ENCODE measurements around the gene INPP5D. TPM values are rescaled to one million over a fixed set of nuclear protein-coding genes. Genes with fewer than 3 reads are reported as not detected.

The INPP5D gene
- total RNA-seq, 1 donor from 2014 or later = 2.2 TPM

DNA sequence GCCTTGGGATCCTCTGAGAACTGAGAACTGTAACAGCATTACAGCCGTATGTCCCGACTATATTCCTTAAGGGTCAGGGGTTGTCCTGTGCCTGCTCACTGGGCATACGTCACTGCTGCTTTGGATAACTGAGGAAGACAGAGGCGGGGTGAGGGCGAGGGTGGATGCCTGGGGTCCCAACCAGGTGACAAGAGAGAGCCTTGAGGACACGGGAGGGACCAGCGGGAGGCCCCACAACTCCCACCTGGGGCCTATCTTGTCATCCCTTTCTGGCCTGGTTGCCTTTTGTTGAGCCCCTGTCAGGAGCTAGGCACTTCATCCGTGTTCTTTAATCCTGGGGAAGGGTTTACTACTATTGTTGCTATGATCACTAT is 28.8 kb downstream of the INPP5D start:
- Mint-ChIP-seq H3K4me1 (ENCODE audit: low read depth, unreplicated experiment) (peaks cover 4% of the 10 kb centered on the region), H3K27me3 (ENCODE audit: unreplicated experiment) (peaks cover 2% of the 10 kb centered on the region), H3K27ac (ENCODE audit: unreplicated experiment) (no peak overlapping the region), H3K9me3 (ENCODE audit: unreplicated experiment) (no peaks in the 10 kb centered on the region), H3K36me3 (ENCODE audit: unreplicated experiment) (peaks cover 9% of the 10 kb centered on the region), H3K4me3 (ENCODE audit: unreplicated experiment) (no peak overlapping the region)
- no peak for DNase-seq
- TF ChIP-seq, protein P1, sequence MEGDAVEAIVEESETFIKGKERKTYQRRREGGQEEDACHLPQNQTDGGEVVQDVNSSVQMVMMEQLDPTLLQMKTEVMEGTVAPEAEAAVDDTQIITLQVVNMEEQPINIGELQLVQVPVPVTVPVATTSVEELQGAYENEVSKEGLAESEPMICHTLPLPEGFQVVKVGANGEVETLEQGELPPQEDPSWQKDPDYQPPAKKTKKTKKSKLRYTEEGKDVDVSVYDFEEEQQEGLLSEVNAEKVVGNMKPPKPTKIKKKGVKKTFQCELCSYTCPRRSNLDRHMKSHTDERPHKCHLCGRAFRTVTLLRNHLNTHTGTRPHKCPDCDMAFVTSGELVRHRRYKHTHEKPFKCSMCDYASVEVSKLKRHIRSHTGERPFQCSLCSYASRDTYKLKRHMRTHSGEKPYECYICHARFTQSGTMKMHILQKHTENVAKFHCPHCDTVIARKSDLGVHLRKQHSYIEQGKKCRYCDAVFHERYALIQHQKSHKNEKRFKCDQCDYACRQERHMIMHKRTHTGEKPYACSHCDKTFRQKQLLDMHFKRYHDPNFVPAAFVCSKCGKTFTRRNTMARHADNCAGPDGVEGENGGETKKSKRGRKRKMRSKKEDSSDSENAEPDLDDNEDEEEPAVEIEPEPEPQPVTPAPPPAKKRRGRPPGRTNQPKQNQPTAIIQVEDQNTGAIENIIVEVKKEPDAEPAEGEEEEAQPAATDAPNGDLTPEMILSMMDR (IDR thresholded peaks at IDR 0.05; ENCODE audit: partially characterized antibody, unreplicated experiment) = no peak

GRCh38 chr2:233089851-233090250 is 29.7 kb downstream of the INPP5D start:
- Mint-ChIP-seq H3K27me3 (ENCODE audit: unreplicated experiment) (peaks cover 2% of the 10 kb centered on the region), H3K9me3 (ENCODE audit: unreplicated experiment) (no peaks in the 10 kb centered on the region), H3K27ac (ENCODE audit: unreplicated experiment) (no peak overlapping the region), H3K4me1 (ENCODE audit: low read depth, unreplicated experiment) (peaks cover 4% of the 10 kb centered on the region), H3K36me3 (ENCODE audit: unreplicated experiment) (peaks cover 9% of the 10 kb centered on the region), H3K4me3 (ENCODE audit: unreplicated experiment) (no peak overlapping the region)
- TF ChIP-seq, protein P1 (IDR thresholded peaks at IDR 0.05; ENCODE audit: partially characterized antibody, unreplicated experiment) = no peak
- DNase-seq = no peak

DNA sequence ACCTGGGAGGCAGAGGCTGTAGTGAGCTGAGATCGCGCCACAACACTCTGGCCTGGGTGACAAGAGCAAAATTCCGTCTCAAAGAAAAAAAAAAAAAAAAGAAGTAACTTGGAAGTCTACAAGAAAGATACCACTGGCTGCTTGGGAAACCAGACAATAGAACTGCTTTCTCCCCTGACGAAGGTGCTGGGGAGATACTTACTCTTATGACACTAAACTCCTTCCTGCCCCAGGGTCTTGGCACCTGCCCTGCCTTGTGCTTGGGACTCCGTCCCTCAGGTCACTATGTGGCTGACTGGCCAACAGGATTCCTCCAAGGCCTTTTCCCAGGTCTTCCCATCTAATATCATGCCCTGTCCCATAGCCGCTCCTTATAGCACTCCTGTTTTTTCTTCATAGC is 30.7 kb downstream of the INPP5D start:
- H3K4me1 Mint-ChIP-seq (ENCODE audit: low read depth, unreplicated experiment) = peaks cover 4% of the 10 kb centered on the region
- TF ChIP-seq, protein P1 (IDR thresholded peaks at IDR 0.05; ENCODE audit: partially characterized antibody, unreplicated experiment) = no peak
- no peak for DNase-seq
- H3K36me3 Mint-ChIP-seq (ENCODE audit: unreplicated experiment) = peaks cover 9% of the 10 kb centered on the region
- H3K27me3 Mint-ChIP-seq (ENCODE audit: unreplicated experiment) = peaks cover 2% of the 10 kb centered on the region
- no peak overlapping the region for H3K4me3 Mint-ChIP-seq (ENCODE audit: unreplicated experiment)
- H3K27ac Mint-ChIP-seq (ENCODE audit: unreplicated experiment) = no peak overlapping the region
- H3K9me3 Mint-ChIP-seq (ENCODE audit: unreplicated experiment) = no peaks in the 10 kb centered on the region

DNA sequence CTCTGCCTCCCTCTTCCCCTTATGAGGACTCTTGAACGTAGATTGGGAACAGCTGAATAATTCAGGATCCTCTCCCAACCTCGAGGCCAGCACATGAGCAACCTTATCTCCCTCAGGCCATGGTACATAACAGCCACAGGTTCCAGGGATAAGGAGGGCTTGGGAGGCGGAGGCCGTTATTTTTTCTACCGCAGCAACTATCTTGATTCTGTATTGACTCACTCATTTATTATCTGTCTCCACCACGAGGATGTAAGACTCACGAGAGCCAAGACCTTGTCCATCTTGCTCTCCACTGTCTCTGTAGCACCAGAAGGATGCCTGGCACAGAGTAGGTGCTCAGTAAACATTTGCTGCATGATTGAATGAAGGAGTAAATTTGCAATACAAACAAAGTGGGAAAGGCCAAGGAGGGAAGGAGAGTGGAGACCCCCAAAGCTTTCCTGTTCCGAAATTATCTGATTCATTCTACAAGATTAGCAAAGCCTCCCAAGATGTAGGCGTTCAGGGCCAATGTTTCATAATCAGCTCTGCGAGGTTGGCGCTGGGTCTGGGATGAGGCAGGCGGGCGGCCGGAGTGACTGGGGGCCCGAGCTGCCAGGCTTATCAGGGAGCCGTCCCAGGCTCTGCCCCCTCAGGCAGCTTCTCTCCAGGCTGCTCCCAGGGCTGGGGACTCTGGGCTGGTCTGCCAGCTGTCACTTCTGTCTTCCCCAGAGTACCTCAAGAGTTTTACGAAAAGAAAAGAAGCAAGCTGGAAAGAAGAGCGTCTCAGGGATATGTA is 31.6 kb downstream of the INPP5D start:
- H3K27ac Mint-ChIP-seq (ENCODE audit: unreplicated experiment) = no peak overlapping the region
- peaks cover 9% of the 10 kb centered on the region for H3K36me3 Mint-ChIP-seq (ENCODE audit: unreplicated experiment)
- no peak for DNase-seq
- TF ChIP-seq, protein P1 (IDR thresholded peaks at IDR 0.05; ENCODE audit: partially characterized antibody, unreplicated experiment) = no peak
- peaks cover 4% of the 10 kb centered on the region for H3K4me1 Mint-ChIP-seq (ENCODE audit: low read depth, unreplicated experiment)
- peaks cover 2% of the 10 kb centered on the region for H3K27me3 Mint-ChIP-seq (ENCODE audit: unreplicated experiment)
- H3K4me3 Mint-ChIP-seq (ENCODE audit: unreplicated experiment) = no peak overlapping the region
- H3K9me3 Mint-ChIP-seq (ENCODE audit: unreplicated experiment) = no peaks in the 10 kb centered on the region

- DNase-seq = no peak
- Mint-ChIP-seq H3K27ac (ENCODE audit: unreplicated experiment) (no peak overlapping the region), H3K4me1 (ENCODE audit: low read depth, unreplicated experiment) (peaks cover 4% of the 10 kb centered on the region), H3K27me3 (ENCODE audit: unreplicated experiment) (peaks cover 2% of the 10 kb centered on the region), H3K9me3 (ENCODE audit: unreplicated experiment) (no peaks in the 10 kb centered on the region), H3K36me3 (ENCODE audit: unreplicated experiment) (peaks cover 9% of the 10 kb centered on the region), H3K4me3 (ENCODE audit: unreplicated experiment) (no peak overlapping the region)
- TF ChIP-seq, protein P1 (IDR thresholded peaks at IDR 0.05; ENCODE audit: partially characterized antibody, unreplicated experiment) = no peak
Measured at GRCh38 chr2:233092432-233093165, 32.5 kb downstream of the INPP5D start.
